GM21576 (cell line): ENCODE results near the gene EHBP1L1.

ENCODE experiments used
- ATAC-seq: cut with Tn5 transposase; IDR thresholded peaks from one replicate; pipeline ENCODE4 v1.9.1; 2021; ENCODE audit warnings: mild to moderate bottlenecking, moderate library complexity; ENCODE audit not compliant: unreplicated experiment

The EHBP1L1 gene

DNA sequence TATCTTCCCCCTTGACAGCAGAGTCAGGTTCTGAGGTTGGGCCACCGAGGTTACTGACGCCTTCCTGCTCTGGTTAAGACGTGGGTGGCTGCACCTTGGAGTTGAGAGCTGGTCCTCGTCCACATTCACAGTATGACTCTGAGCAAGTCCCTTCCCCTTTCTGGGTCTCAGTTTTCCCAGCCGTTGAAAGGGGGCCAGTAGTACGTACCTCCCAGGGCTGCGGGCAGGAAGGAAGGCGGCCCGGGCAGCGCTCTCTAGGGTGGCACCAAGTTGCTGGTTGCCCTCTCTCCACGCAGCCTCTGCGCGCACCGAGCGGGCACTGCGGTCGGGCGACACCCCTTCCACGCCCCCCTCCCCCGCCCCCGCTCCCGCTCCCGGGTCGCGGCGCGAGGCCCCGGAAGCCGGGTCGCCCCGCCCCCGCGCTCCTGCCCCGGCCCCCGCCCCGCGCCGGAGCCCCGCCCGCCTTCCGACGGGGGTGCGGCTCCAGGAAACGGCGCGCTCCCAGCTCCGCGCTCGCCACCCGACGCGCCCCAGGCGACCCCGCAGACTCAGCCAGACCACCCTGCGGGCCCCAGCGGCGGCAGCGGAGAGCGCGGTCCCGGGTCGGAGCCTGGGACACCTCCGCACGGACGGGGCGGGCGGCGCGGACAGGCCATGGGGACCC is at the start of gene EHBP1L1:
Gene EHBP1L1 (plus strand): TSS at position 486 of the 664 bp plus-strand sequence. CDS start 250 bp downstream, outside the sequence.
- ATAC-seq = no peak

DNA sequence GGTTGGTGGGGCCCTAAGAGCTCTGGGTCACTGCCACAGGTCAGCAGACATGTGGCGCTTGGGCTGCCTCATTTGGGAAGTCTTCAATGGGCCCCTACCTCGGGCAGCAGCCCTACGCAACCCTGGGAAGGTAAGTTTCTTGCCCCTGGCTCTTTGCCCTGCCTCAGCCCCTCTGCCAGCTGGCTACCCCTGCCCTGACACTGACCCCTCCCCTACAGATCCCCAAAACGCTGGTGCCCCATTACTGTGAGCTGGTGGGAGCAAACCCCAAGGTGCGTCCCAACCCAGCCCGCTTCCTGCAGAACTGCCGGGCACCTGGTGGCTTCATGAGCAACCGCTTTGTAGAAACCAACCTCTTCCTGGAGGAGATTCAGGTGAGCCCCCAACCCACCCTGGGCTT is 49.1 kb upstream of the EHBP1L1 start:
- no peak for ATAC-seq

DNA sequence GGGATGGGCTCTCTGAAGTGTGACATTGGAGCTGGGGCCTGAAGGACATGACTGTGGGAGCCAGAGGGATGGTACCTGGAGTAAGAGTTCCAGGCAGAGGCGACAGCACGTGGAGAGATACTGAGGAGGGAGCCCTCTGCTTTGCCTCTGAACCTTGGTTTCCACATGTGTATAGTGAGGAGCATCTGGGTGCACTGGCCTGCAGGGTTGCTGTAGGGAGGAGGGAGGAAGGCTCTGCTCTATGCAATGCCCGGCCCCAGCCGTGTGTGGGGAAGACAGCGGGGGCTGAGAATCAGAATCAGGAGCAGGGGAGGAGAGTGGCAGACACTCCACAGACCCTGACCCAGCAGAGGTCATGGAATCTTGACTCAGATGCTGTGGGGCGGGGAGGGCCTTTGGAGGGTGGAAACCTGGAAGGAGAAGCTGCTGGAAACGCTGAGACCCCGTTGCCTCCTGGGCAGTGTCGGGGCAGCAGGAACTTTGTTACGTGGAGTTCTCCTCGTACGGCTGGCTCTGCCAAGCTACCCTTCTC is 47.0 kb upstream of the EHBP1L1 start:
- no peak for ATAC-seq

DNA sequence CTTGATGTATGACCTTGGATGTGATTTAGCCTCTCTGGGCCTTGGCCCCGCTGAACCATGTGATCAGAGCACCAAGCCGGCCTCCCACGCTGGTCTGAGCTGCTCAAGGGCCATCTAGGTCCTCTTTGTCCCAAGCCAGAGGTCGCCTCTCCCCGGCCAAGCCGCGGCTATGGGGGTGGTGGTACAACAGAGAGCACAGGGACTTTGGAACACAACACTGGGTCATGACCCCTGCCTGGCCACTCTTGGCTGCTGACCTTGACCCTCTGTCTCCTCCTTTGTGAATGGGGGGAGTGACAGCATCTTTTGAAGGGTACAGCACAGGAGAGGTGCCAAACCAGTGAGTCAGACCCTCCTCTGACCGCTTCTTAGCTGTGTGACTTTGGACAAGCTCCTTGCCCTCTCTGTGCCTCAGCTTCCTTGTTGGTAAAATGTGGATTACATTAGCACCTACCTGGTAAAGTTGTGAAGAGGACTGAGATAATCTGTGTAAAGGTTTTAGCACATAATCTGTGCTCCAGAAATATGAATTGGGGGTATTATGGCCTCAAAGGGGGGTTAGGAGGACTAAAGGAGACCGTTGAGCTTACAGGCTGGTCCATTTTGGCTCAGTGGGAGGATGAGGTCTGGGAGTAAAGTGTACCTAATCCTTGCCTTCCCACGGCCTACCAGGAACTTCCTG is 46.2 kb upstream of the EHBP1L1 start:
- ATAC-seq = no peak

DNA sequence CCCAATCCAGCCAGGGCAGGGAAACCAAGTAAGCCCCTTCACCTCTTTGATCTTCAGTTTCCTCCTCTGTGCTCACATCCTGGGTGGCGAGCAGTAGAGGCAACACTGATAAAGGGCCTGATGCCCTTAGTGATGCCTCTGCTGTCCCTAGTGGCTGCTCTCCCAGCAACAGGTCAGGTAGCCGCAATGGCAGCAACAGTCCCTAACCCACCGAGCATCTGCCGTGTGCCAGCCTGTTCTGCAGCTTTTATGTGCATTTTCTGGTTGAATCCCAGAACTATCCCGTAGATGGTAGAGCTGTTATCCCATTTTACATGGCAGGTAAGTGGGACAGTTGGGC is 45.7 kb upstream of the EHBP1L1 start:
- no peak for ATAC-seq

DNA sequence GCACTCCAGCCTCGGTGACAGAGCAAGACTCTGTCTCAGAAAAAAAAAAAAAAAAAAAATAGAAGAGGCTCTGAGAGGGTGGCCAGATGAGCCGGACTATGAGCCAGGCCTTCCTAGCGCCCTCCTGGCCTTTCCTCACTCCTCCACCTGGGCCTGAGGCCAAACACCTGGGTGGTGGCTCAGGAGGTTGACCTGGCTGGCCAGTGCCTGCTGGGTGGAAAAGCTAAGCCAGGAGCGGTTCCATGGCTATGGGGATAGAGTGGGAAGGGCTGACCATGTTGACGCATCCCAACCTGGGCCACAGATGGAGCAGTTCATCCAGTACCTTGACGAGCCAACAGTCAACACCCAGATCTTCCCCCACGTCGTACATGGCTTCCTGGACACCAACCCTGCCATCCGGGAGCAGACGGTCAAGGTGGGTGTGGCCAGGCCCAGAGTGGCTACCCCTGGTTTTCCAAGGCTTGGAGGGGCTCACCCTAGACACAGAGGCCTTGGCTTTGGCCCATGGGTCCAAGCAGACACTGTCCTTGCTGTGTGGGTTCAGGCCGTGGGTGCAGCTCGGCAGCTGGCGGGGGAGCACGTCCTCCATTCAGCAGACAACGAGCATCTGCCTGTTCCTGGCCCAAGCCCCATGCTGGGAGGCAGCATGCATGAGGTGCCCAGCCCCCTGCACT is 43.3 kb upstream of the EHBP1L1 start:
- ATAC-seq = no peak

DNA sequence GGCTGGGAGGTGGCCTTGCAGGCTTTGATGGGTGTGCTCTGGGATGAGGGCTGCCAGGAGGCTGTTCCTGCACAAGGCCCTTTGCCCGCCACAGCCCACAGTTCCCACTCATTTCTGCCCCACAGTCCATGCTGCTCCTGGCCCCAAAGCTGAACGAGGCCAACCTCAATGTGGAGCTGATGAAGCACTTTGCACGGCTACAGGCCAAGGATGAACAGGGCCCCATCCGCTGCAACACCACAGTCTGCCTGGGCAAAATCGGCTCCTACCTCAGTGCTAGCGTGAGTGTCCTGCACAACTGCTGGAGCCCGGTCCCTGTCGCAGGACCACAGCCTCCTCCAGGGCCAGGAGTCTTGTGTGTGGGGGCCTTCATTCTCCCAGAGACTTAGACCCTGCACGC is 40.8 kb upstream of the EHBP1L1 start:
- ATAC-seq = no peak

DNA sequence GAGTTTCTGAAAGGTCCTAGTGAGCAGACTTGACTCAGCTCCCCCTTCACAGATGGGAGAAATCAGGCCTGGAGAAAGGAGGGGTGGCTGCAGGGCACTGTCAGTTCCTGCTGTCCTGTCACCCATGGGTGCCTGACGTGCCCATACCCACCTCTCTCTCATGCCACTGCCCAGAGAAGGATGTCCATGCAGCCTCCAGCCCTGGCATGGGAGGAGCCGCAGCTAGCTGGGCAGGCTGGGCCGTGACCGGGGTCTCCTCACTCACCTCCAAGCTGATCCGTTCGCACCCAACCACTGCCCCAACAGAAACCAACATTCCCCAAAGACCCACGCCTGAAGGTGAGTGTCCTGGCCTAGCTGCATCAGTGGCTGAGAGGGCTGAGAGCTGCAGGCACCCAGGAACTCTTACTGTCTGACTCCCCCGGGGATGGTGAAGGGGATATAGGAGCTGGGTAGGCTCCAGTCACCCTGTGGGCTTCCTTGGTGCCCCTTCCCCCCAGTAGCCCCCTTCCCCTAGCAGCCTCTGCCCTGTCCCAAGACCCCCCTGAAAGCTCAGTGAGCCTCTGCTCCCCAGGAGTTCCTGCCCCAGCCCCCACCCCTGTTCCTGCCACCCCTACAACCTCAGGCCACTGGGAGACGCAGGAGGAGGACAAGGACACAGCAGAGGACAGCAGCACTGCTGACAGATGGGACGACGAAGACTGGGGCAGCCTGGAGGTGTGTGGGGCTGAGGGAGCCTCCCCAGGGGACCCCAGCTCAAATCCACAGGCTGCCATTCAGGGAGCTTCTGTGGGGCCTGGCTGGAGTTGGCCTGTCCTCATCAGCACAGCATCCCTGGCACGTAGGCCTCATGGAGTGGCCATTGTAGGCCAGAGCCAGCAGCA is 39.2 kb upstream of the EHBP1L1 start:
- ATAC-seq = no peak

DNA sequence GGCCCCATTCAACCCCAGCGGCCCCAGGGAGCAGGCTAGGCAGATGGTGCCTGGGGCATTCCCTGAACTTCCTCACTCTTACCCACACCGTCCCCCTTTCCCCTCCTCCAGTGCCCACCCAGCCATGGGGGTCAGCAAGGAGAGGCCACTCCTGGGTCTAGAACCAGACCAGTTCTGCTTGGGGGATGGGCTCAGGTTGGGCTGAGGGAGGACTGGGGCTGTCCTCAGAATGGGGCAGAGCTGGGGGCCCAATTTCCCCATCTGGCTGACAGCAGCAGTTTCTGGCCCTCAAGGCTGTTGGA is 38.6 kb upstream of the EHBP1L1 start:
- ATAC-seq = no peak

DNA sequence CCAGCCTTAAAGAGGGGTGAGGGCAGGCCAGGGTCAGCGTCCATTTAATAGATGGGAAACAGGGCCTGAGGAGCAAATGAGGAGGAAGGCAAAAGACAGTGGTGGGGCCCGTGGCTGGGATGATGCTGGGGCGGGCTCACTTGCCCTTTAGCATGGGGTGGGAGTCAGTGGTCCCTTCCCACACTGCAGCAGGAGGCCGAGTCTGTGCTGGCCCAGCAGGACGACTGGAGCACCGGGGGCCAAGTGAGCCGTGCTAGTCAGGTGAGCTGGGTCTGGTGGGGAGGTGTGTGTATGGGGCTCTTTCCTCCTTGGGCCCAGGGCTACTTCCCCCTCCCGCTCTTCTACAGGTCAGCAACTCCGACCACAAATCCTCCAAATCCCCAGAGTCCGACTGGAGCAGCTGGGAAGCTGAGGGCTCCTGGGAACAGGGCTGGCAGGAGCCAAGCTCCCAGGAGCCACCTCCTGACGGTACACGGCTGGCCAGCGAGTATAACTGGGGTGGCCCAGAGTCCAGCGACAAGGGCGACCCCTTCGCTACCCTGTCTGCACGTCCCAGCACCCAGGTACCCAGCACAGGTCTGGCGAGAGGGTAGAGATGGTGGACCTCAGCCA is 38.1 kb upstream of the EHBP1L1 start:
- ATAC-seq = no peak

DNA sequence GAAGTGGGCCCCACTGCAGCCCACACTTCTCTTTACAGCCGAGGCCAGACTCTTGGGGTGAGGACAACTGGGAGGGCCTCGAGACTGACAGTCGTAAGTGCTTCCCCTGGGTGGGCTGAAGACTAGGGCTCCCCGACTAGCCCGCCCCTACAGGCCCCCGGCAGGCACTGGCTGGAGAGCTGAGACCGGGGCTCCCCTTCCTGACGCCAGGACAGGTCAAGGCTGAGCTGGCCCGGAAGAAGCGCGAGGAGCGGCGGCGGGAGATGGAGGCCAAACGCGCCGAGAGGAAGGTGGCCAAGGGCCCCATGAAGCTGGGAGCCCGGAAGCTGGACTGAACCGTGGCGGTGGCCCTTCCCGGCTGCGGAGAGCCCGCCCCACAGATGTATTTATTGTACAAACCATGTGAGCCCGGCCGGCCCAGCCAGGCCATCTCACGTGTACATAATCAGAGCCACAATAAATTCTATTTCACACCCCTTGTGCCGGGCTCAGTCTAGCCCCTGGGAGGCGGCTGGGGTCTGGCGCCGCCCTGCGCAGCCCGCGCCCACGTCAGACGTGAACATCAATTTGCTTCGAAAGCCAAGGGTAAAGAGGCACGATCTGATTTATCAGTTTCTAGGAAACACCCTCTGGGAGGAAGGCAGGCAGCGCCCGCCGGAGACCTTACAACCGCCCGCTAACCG is 37.5 kb upstream of the EHBP1L1 start:
- no peak for ATAC-seq

DNA sequence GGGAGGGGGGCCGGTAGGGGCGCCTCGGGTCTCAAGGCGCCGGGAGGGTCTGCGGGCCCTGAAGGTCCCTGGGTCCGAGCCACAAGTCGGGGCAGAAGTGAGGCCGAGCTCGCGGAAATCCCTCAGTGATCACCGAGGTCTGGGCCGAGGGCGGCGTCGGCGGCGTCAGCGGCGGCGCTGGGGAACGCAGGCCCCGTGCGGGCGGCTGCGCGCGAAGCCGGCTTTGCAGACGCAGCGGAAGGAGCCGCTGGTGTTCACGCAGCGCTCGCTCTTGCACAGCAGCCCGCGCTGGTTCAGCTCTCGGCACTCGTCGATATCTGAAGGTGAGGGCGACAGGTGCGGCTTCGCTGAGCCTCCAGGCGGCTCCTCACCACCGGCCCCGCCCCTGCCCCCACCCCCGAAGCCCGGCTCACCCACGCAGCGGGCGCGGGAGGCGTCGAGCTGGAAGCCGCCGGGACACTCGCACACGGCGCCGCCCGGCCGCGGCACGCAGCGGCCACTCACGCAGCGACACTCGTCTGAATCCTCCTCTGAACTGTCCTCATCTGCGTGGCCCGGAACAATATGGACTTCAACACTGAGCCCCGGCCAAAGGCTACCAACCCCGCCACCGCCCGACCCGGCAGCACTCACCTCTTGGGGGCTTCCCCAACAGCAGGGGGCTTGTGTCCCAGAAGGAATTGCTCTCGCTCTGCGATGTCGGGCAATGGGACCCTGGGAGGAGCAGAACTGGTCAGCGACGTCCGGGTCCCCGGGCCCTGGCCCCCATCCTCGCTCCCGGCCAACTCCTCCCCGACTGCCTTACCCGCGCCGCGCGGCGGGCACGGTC is 36.7 kb upstream of the EHBP1L1 start:
- no peak for ATAC-seq

DNA sequence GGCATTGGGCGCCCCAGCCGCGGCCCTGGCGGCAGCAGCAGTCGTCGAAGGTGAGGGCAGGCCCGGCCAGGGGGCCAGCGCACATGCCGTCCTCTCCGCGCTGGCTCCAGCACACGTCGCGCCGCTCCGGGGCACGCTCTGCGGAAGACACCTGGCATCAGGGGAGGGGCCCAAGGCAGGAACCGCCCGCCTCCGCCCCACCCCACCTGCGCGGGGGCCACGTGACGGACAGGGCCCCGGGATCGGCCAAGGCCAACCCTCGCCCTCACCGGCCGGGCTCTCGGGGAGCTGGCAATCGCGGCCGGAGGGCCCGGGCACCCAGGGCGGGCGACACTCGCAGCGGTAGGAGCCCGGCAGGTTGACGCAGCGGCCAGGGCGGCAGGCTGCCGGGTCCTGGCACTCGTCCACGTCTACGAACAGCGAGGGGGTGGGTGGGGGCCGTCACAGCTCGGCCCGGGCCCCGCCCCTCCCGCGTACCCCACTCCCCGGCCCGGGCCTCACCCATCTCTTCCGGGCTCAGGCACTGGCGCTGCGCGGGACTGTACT is 36.0 kb upstream of the EHBP1L1 start:
- peak; percentile 3 for ATAC-seq

DNA sequence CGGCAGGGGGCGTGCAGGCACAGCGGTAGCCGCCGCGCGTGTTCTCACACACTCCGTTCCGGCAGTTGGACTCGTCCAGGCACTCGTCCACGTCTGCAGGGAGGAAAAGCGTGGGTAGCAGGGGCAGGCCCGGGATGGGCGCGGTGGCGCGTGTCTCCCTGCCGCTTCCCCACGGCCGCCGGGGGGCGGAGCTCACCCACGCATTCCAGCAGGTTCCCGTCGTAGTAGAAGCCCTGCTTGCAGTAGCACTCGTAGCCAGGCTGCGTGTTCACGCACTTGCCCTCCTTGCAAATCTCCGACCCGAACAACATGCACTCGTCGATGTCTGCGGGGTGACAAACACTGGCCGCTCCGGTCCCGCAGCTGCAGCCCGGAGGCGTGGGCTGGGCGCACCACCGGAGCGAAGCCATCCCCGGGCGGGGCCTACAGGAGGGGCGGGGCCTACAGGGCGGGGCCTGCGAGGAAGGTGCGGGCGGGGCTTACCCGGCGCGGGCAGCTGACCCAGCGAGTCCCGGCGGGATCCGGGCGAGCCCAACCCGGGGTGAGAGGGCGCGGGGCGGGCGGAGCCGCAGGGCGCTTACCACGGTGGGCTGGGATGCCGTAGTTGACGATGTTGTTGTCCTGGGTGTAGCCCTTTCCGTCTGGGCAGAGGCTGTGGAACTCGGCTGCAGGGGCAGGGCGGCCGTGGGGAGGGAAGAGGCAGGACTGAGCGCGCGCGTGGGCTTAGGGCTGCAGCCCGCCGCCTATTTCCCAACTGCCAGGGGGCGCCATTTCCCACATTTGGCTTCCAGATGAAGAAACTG is 35.4 kb upstream of the EHBP1L1 start:
- ATAC-seq = peak; percentile 63

DNA sequence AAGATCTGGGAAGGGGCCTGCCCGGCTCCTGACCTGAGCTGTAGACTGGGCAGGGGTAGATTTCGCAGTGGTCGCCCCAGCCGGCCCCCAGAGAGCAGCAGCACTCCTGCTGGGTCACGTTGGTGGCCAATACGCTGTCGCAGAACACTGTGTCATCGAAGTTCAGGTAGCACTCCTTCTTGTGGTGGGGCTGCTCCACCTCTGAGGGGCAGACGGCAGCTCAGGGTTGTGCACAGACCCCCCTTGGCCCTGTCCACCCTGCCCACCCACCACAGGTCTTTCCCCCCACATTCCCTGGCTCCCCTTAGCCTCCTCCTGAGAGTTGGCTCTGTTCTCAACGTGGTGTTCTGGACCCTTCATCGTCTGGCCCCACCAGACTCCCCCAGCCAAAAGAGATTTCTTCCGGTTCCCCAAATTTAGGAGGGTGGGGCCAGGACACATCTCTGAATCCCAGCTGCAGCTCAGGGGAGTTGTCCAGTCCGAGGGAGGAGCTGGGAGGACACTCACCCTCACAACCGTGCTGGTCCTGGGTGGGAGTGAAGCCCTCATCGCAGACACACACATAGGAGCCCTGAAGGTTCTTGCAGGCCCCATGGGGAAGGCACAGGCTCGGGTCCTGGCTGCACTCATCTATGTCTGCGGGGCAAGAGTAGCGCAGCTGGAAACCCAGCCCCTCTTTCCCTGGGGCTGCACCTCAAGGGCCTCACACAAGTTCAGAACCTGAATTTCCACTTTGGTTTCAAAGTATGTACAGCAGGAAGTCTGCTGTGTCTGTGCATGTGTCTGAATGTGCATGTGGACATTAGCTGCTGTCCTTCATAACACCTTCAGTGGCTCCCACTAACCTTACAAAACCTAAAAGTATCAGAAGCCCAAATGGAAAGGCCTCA is 34.5 kb upstream of the EHBP1L1 start:
- no peak for ATAC-seq

DNA sequence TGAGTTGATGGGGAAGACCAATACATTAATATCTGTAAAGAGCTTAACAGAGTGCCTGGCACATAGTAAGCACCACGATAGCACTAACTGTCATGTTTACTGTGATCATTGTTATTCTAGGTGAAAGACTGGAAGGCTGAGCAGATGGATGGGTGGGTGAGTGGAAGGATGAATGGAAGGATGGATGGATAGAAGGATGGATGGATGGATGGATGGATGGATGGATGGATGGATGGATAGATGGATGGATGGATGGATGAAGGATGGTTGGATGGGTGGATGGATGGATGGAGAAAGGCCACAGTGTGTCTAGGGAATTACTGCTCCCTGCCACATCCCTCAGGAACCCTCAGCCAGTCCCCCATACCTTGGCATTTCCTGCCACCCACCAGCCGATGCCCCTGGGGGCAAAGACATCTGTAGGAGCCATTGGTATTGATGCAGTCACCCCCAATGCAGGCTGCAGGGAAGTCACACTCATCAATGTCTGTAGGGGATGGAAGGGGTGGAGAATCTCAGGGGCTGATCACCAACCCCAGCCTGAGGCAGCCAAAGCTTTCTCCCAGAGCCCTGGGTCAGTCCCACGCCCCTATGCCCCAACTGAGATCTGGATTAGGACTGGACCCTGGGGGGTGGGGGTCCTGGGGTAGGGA is 33.0 kb upstream of the EHBP1L1 start:
- no peak for ATAC-seq

DNA sequence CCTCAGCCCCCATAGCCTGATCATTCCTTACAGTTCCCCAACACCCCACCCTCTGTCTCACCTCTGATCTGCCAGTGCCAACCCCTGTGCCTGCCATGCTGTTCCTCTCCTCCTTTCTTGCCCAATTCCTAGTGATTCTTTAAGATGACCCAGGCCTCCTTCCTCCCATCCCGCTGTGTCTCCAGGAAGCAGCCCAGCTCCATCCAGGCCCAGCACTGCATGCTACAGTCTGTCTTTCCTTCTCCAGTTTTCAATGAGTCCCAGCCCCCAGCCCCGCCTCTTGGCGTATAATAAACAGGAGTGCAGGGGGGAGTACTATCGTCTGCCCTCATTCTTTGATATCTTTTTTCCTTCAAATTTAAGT is 30.0 kb upstream of the EHBP1L1 start:
- no peak for ATAC-seq
